Hepatic stellate cell (primary cell): ENCODE results near the gene PRPF39.
A peak's percentile ranks its signal among the peaks of the same experiment; 100 is the strongest.
"Not testable (repeated sequence)": the region's sequence is repeated elsewhere in the genome, so short reads cannot be mapped to it uniquely, and the experiment has no call there.

Experiments
- DNase-seq: peaks from one replicate; pipeline ENCODE4 v3.0.0; 2011; ENCODE audit warnings: low spot score

Gene PRPF39

GRCh38 chr14:45081096-45081495, 2.8 kb upstream of the PRPF39 start:
- not testable (repeated sequence) for DNase-seq

- no peak for DNase-seq
These were observed 1.5 kb upstream of the PRPF39 start for GRCh38 chr14:45082420-45082819.

DNA sequence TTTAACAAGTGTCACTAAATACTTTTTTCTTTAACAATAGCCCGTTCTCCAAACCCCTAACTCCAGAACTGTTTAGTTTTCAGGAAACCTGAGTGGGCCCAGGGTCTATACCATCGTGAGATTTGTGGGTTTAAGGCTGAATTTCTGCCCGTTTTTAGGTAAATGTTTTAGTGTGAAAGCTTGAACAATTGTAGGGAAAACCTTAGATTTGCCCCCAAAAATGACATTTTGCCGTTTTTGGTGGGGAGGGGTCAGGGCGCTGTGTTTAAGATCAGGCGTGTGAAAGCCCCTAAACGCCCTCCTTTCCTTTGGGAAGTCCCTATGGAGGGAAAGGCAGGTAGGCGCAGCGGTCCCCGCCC, 320 bp upstream of the PRPF39 start:
- DNase-seq: no peak

DNA sequence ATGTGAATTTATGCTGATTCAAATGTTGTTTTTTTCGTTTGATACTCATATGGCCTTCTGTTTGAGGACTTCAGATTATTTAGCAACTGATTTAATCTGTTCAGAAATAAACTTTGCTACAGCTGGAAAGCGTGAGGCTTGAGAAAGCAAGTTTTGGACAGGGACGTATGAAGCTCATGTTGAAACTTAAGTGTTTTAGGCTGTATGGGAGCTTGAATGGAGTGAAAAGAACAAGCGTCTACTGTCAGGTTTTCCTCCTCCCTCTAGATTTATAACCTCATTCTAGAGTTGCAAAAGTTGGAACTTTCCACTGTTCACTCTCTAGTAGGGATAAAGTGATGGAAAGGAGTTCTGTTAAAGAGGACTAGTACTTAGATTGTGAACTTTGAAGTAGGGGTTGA, 1.0 kb downstream of the PRPF39 start:
- no peak for DNase-seq

DNA sequence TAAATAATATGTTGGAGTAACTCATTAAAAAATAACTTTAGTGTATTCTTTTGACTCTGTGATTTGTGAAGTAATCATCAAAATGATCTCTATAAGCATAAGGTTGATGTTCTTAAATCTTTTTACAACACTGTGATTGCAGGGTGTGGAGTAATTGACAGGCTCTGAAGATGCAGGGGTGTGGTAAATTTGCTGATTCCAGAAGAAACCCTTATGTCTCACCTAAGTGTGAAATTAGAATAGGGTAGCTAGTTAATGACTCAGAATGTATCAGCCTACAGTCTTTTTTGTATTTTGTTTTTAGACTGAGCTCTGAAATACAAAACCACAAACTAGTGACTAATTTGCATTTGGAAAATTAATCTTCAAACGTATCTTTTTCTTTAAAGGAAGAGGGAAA, 5.9 kb downstream of the PRPF39 start:
- no peak for DNase-seq

- DNase-seq: no peak
These were observed 7.8 kb downstream of the PRPF39 start for GRCh38 chr14:45091710-45092109.

- DNase-seq: no peak
These were observed 10.4 kb downstream of the PRPF39 start for GRCh38 chr14:45094275-45094674.

GRCh38 chr14:45095143-45095542, 11.2 kb downstream of the PRPF39 start:
- DNase-seq: no peak

GRCh38 chr14:45096218-45096617, 12.3 kb downstream of the PRPF39 start:
- no peak for DNase-seq

GRCh38 chr14:45103806-45104205, 19.9 kb downstream of the PRPF39 start:
- no peak for DNase-seq

- no peak for DNase-seq
These were observed 20.6 kb downstream of the PRPF39 start for GRCh38 chr14:45104561-45104960.

DNA sequence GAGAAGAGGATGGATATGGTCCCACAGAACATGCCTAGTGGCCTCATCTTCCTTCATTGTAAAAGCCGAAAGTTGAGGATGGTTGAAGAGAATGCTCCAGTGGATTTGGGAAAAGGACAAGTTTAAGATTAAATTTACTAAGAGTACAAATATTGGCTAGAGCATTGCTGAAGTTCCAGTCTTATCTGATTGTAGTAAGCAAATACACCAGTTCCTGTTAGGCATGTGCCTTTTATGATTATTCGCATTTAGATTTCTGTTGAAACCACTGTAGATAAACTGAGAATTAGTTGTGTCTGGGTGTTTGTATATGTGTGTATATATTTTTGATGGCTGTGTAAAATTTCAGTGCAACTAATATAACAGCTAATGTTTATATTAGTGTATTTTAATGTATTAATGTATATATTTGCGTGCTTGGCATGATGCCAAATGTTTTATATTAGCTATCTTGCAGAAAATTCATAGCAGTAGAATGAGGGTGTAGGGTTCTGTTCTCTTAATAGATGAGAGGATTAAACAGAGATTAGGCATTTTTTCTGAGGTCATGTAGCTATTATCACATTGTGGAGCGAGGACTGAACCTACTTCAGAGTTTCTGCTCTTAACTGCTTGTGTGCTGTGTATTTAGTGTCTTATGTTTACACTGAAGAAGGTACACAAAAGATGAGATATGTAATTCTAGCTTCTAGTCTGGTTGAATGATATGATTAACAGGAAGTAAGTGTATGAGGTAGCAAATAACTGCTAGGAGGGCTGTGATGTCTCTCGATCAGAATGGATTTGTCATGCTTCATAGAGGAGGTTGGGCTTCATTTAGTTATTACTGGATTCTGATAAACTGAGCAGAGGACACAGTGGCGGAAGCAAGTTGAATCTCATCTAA, 29.2 kb downstream of the PRPF39 start:
- no peak for DNase-seq

DNA sequence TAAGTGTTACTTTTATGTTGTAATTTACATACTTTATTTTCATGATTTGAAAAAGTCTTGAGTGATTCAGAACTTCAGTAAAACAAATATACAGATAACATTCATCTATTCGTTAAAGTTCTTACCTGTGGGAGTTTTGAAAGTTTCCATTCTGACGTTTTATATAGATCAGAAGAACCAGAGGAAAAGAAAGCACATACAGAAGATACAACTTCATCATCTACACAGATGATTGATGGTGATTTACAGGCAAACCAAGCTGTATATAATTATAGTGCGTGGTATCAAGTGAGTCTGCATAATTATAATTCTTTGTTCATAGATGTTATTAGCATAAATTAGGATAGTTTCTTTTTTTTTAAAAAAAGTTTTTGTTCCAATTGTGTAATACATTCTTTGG, 30.4 kb downstream of the PRPF39 start:
- DNase-seq: no peak

- no peak for DNase-seq
These were observed 34.7 kb downstream of the PRPF39 start for GRCh38 chr14:45118594-45118993.

DNA sequence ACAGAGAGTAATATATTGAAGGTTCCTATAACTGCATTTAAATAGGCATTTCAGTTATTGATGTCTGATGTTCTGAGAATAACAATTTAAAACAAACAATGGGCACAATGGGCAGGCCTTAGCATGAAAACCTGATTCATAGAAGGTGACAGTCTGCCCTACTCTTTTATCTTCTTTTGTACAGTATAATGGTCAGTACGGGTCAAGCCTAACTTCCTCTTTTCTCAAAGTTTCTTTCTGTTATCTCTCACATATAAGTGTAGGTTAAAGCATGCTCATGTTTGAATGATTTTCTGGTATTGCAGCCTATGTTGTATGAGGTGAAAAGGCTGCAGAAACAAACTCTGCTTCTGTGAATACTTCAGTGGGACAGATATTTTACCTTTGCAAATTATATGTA, 36.2 kb downstream of the PRPF39 start:
- no peak for DNase-seq

DNA sequence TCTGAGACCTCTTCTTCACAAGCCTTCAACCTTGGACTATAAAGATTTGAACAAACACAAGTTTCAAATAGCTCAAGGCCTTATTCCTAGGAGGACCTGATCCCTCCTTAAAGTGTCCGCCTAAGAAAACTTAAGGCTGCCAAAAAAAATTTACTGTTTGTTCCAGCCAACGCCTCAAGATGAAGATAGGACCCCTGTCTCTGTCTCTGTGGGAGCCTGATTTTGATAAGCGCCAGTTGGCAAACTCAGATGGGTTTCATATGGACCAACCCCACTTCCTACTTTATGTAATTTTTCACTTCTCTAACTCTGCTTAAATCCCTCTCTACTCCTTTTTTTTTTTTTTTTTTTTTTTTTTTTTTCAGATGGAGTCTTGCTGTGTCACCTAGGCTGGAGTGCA, 39.4 kb downstream of the PRPF39 start:
- DNase-seq: no peak

GRCh38 chr14:45125754-45126153, 41.8 kb downstream of the PRPF39 start:
- no peak for DNase-seq

GRCh38 chr14:45128963-45129629, 45.2 kb downstream of the PRPF39 start:
- DNase-seq: no peak

DNA sequence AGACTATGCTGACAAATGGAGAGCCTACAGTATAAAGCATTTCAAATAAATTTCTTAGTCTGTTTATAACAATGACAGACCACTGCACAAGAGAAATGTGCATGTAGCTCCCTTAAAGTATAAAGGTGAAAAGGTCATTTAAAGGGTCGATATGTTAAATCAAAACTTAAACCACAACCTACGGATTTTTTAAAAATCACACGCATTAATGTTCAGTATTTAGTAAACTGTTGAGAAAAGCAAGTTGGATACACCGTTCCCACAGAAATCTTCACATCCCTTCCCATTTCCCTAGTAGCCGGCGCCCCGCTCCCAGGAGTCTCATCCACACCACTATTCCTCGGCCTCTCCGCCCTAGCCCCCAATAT, 49.8 kb downstream of the PRPF39 start:
- DNase-seq: no peak

- DNase-seq: peak; percentile 95
These were observed 50.4 kb downstream of the PRPF39 start, which contains the start of gene FKBP3 for GRCh38 chr14:45134051-45134958. FKBP3 (minus strand) TSS chr14:45134481; CDS start chr14:45134456, 25 bp downstream.

GRCh38 chr14:45135156-45135555, 51.2 kb downstream of the PRPF39 start:
- DNase-seq: no peak

DNA sequence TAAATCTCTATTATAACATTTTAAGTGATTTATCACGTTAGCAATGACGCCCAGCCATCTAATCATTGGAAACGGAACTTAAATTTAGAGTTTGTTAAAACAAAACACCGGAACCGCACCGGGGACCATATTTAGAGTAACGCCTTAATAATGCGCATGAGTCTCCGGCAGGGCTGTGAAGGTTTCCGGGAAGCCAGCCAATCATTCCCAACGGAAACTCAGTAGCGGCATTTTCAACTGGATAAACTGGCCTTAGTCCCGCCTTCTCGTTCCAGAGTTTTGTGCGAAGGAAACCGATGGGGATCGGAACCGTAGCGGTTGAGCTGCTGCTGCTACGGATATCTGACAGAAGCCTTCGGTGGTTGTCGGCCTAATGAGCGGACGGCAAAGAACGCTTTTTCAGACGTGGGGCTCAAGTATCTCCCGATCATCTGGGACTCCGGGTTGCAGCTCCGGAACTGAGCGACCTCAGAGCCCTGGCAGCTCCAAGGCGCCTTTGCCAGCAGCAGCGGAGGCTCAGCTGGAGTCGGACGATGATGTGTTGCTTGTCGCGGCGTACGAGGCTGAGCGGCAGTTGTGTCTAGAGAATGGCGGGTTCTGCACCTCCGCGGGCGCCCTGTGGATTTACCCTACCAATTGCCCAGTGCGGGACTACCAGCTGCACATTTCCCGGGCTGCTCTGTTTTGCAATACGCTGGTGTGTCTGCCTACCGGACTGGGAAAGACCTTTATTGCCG, 51.9 kb downstream of the PRPF39 start, which contains the start of gene FANCM:
TSS of gene FANCM (plus strand) at position 272 of the 737 bp plus-strand sequence. CDS start at position 374, 102 bp downstream.
- peak; percentile 93 for DNase-seq
